ENCODE data around the gene TIMM17A. TPM values are rescaled to one million over a fixed set of nuclear protein-coding genes. Genes with fewer than 3 reads are reported as not detected.

The TIMM17A gene
- total and polyA plus RNA-seq, 4 donors, result 29.2 to 77.4 (median 41.6) TPM

GRCh38 chr1:202012544-202013478, 57.5 kb downstream of the TIMM17A start:
- intact Hi-C loops (cut with DNase I), result no loop called here
- 88 to 92% methylated on average over 35 of the region's 35 CpGs for WGBS, 2 donors
- no peaks in the 10 kb centered on the region for H3K9me3 ChIP-seq (ENCODE audit: control insufficient read depth, low read length)
- no peaks in the 10 kb centered on the region for H3K36me3 ChIP-seq (ENCODE audit: control insufficient read depth in 1 of 2, insufficient read depth in 2 of 2, low read length in 1 of 2)
- no peak overlapping the region for H3K27ac ChIP-seq (ENCODE audit: low read depth in 1 of 2, low read length in 2 of 2)
- no peaks in the 10 kb centered on the region for H3K27me3 ChIP-seq (ENCODE audit: control insufficient read depth in 1 of 2, insufficient read depth in 2 of 2, low read length in 1 of 2)
- DNase-seq (no peak), ATAC-seq (ENCODE audit: low FRiP score) (no peak)
- H3K4me3 ChIP-seq (ENCODE audit: low read length in 2 of 2), result no peak overlapping the region
- H3K4me1 ChIP-seq (ENCODE audit: control insufficient read depth in 1 of 2, insufficient read depth in 2 of 2, low read length in 2 of 2), result no peaks in the 10 kb centered on the region

- intact Hi-C loops (cut with DNase I), result no loop called here
- WGBS, 2 donors, result 96 to 99% methylated on average over 12 of the region's 12 CpGs
- no peaks in the 10 kb centered on the region for H3K27me3 ChIP-seq (ENCODE audit: control insufficient read depth in 1 of 2, insufficient read depth in 2 of 2, low read length in 1 of 2)
- DNase-seq, result no peak
- H3K9me3 ChIP-seq (ENCODE audit: control insufficient read depth, low read length), result no peaks in the 10 kb centered on the region
- H3K36me3 ChIP-seq (ENCODE audit: control insufficient read depth in 1 of 2, insufficient read depth in 2 of 2, low read length in 1 of 2), result no peaks in the 10 kb centered on the region
- no peak for ATAC-seq (ENCODE audit: low FRiP score)
- no peak overlapping the region for H3K27ac ChIP-seq (ENCODE audit: low read depth in 1 of 2, low read length in 2 of 2)
- no peaks in the 10 kb centered on the region for H3K4me1 ChIP-seq (ENCODE audit: control insufficient read depth in 1 of 2, insufficient read depth in 2 of 2, low read length in 2 of 2)
- H3K4me3 ChIP-seq (ENCODE audit: low read length in 2 of 2), result no peak overlapping the region
Measured at GRCh38 chr1:202013603-202014002, 58.3 kb downstream of the TIMM17A start.

GRCh38 chr1:202014060-202014459, 58.8 kb downstream of the TIMM17A start:
- no peak overlapping the region for H3K4me3 ChIP-seq (ENCODE audit: low read length in 2 of 2)
- no peaks in the 10 kb centered on the region for H3K36me3 ChIP-seq (ENCODE audit: control insufficient read depth in 1 of 2, insufficient read depth in 2 of 2, low read length in 1 of 2)
- H3K27ac ChIP-seq (ENCODE audit: low read depth in 1 of 2, low read length in 2 of 2), result no peak overlapping the region
- WGBS, 2 donors, result 90 to 94% methylated on average over 6 of the region's 6 CpGs
- DNase-seq (no peak), ATAC-seq (ENCODE audit: low FRiP score) (no peak)
- intact Hi-C loops (cut with DNase I), result no loop called here
- H3K27me3 ChIP-seq (ENCODE audit: control insufficient read depth in 1 of 2, insufficient read depth in 2 of 2, low read length in 1 of 2), result no peaks in the 10 kb centered on the region
- H3K9me3 ChIP-seq (ENCODE audit: control insufficient read depth, low read length), result no peaks in the 10 kb centered on the region
- H3K4me1 ChIP-seq (ENCODE audit: control insufficient read depth in 1 of 2, insufficient read depth in 2 of 2, low read length in 2 of 2), result no peaks in the 10 kb centered on the region

GRCh38 chr1:202014915-202015661, 59.8 kb downstream of the TIMM17A start:
- no peak overlapping the region for H3K27ac ChIP-seq (ENCODE audit: low read depth in 1 of 2, low read length in 2 of 2)
- H3K36me3 ChIP-seq (ENCODE audit: control insufficient read depth in 1 of 2, insufficient read depth in 2 of 2, low read length in 1 of 2), result no peaks in the 10 kb centered on the region
- 88 to 91% methylated on average over 17 of the region's 17 CpGs for WGBS, 2 donors
- ATAC-seq (ENCODE audit: low FRiP score), result no peak
- intact Hi-C loops (cut with DNase I), result no loop called here
- H3K27me3 ChIP-seq (ENCODE audit: control insufficient read depth in 1 of 2, insufficient read depth in 2 of 2, low read length in 1 of 2), result no peaks in the 10 kb centered on the region
- DNase-seq, result no peak
- no peaks in the 10 kb centered on the region for H3K4me1 ChIP-seq (ENCODE audit: control insufficient read depth in 1 of 2, insufficient read depth in 2 of 2, low read length in 2 of 2)
- H3K9me3 ChIP-seq (ENCODE audit: control insufficient read depth, low read length), result no peaks in the 10 kb centered on the region
- H3K4me3 ChIP-seq (ENCODE audit: low read length in 2 of 2), result no peak overlapping the region

DNA sequence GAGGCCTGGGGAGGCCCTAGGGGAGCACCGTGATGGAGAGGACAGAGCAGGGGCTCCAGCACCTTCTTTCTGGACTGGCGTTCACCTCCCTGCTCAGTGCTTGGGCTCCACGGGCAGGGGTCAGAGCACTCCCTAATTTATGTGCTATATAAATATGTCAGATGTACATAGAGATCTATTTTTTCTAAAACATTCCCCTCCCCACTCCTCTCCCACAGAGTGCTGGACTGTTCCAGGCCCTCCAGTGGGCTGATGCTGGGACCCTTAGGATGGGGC, 60.3 kb downstream of the TIMM17A start:
- Histone ChIP-seq H3K9me3 (ENCODE audit: control insufficient read depth, low read length) (no peaks in the 10 kb centered on the region), H3K36me3 (ENCODE audit: control insufficient read depth in 1 of 2, insufficient read depth in 2 of 2, low read length in 1 of 2) (no peaks in the 10 kb centered on the region), H3K4me3 (ENCODE audit: low read length in 2 of 2) (no peak overlapping the region), H3K27ac (ENCODE audit: low read depth in 1 of 2, low read length in 2 of 2) (no peak overlapping the region), H3K27me3 (ENCODE audit: control insufficient read depth in 1 of 2, insufficient read depth in 2 of 2, low read length in 1 of 2) (no peaks in the 10 kb centered on the region), H3K4me1 (ENCODE audit: control insufficient read depth in 1 of 2, insufficient read depth in 2 of 2, low read length in 2 of 2) (no peaks in the 10 kb centered on the region)
- ATAC-seq (ENCODE audit: low FRiP score) (no peak), DNase-seq (no peak)
- WGBS, 2 donors, result 82 to 84% methylated on average over 3 of the region's 3 CpGs
- intact Hi-C loops (cut with DNase I), result no loop called here

DNA sequence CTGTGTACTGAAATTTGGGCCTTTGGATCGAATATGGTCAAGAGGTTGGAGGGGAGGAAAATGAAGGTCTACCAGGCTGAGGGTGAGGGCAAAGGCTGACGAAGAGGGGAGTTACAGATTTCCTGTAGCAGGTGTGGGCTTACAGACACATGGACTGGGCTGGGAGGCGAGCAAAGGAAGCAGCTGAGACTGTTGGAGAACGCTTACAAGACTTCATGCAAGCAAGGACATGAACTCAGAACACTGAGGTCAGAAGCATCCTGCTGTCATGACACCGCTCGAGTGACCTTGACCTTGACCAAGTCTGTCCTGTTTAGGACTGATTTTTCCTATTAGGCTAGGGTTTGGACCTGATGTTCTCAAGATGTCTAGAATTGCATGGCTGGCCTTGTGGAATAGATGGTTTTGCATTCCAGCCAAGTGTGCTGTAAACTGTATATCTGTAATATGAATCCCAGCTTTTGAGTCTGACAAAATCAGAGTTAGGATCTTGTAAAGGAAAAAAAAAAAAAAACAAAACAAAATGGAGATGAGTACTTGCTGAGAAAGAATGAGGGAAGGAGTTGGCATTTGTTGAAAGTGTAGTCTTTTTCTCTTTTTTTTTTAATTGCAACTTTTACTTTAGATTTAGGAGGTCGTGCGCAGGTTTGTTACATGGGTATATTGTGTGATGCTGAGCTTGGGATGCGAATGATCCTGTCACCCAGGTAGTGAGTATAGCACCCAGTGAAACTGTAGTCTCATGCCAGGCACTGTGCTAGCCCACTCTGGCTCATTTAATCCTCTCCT, 60.9 kb downstream of the TIMM17A start:
- H3K36me3 ChIP-seq (ENCODE audit: control insufficient read depth in 1 of 2, insufficient read depth in 2 of 2, low read length in 1 of 2), result no peaks in the 10 kb centered on the region
- no peak overlapping the region for H3K27ac ChIP-seq (ENCODE audit: low read depth in 1 of 2, low read length in 2 of 2)
- no peaks in the 10 kb centered on the region for H3K9me3 ChIP-seq (ENCODE audit: control insufficient read depth, low read length)
- 92 to 93% methylated on average over 9 of the region's 9 CpGs for WGBS, 2 donors
- no peak overlapping the region for H3K4me3 ChIP-seq (ENCODE audit: low read length in 2 of 2)
- ATAC-seq (ENCODE audit: low FRiP score) (no peak), DNase-seq (no peak)
- no peaks in the 10 kb centered on the region for H3K4me1 ChIP-seq (ENCODE audit: control insufficient read depth in 1 of 2, insufficient read depth in 2 of 2, low read length in 2 of 2)
- intact Hi-C loops (cut with DNase I), result no loop called here
- H3K27me3 ChIP-seq (ENCODE audit: control insufficient read depth in 1 of 2, insufficient read depth in 2 of 2, low read length in 1 of 2), result no peaks in the 10 kb centered on the region

DNA sequence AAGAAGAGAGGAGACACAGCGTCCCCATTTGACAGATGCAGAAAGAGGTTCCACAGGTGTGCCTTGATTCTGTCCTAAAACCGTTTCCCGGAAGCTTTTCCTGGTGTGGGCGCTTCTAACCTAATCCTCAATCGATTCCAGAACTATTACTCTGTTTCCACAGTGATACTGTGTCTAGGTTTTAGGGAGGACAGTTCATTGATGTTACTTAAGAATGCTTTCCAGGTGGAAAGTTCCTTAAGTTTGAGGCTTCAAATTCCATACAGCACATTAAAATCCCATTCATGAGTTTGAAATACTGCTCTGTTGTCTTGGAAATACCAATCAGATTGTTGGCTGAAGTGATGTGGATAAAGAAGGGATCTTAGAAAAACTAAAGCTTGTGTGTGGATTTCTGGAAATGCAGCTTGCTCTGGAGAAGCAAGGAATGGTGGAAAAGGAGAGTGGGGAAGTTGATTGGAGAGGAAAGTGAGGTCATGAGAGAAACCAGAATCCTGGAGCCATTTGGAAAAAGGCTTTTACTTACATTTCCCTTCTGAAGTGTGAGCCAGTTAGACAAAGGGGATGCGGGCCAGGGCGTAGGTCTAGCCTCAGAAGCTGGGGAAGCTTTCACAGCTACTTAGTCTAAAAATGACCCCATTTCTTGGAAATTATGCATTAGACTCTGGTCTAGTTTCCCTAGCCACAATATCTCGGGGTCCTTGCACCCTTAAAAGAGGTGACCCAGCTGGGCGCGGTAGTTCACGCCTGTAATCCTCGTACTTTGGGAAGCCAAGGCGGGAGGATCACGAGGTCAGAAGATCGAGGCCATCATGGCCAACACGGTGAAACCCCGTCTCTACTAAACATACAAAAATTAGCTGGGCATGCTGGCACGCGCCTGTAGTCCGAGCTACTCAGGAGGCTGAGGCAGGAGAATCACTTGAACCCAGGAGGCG, 61.8 kb downstream of the TIMM17A start:
- Histone ChIP-seq H3K27ac (ENCODE audit: low read depth in 1 of 2, low read length in 2 of 2) (no peak overlapping the region), H3K27me3 (ENCODE audit: control insufficient read depth in 1 of 2, insufficient read depth in 2 of 2, low read length in 1 of 2) (no peaks in the 10 kb centered on the region), H3K36me3 (ENCODE audit: control insufficient read depth in 1 of 2, insufficient read depth in 2 of 2, low read length in 1 of 2) (no peaks in the 10 kb centered on the region), H3K4me1 (ENCODE audit: control insufficient read depth in 1 of 2, insufficient read depth in 2 of 2, low read length in 2 of 2) (no peaks in the 10 kb centered on the region), H3K4me3 (ENCODE audit: low read length in 2 of 2) (no peak overlapping the region), H3K9me3 (ENCODE audit: control insufficient read depth, low read length) (no peaks in the 10 kb centered on the region)
- ATAC-seq (ENCODE audit: low FRiP score) (no peak), DNase-seq (no peak)
- intact Hi-C loops (cut with DNase I), result no loop called here
- 92 to 97% methylated on average over 21 of the region's 21 CpGs for WGBS, 2 donors

All from aorta (tissue), 5 donors.